IgD-negative memory B cell (primary cell): Measurements from ENCODE around the gene MAP3K14. TPM values are rescaled to one million over a fixed set of nuclear protein-coding genes. Genes with fewer than 3 reads are reported as not detected.

Experiments used
- H3K27ac Mint-ChIP-seq, 3 donors: one replicate each; pipeline ENCODE4 v1.8.0; 2020 to 2022; ENCODE audit warnings: mild to moderate bottlenecking in 3 of 3, mixed read lengths in 3 of 3, moderate library complexity in 1 of 3
- H3K27me3 Mint-ChIP-seq: one replicate; pipeline ENCODE4 v1.8.0; 2021; ENCODE audit warnings: mixed read lengths
- H3K36me3 Mint-ChIP-seq: one replicate; pipeline ENCODE4 v1.8.0; 2020; ENCODE audit warnings: mild to moderate bottlenecking, mixed read lengths
- H3K4me1 Mint-ChIP-seq, 3 donors: one replicate each; pipeline ENCODE4 v1.8.0; 2020 to 2022; ENCODE audit warnings: mixed read lengths in 3 of 3, mild to moderate bottlenecking in 1 of 3
- H3K4me3 Mint-ChIP-seq, 4 donors: one replicate each; pipeline ENCODE4 v1.8.0; 2020 to 2022; ENCODE audit warnings: mild to moderate bottlenecking in 4 of 4, mixed read lengths in 4 of 4, moderate library complexity in 3 of 4
- H3K9me3 Mint-ChIP-seq, 3 donors: one replicate each; pipeline ENCODE4 v1.8.0; 2020 to 2021; ENCODE audit warnings: mixed read lengths in 3 of 3, mild to moderate bottlenecking in 1 of 3
- polyA plus RNA-seq: library from polyadenylated mRNA; unstranded; fragments of 300-500 nt; fragmentation: Illumina TruSeq; gene quantifications from one replicate; pipeline ENCODE4 v1.2.3, GENCODE V29; 2021

MAP3K14 gene
- polyA plus RNA-seq, 1 donor from 2014 or later = 31.5 TPM

DNA sequence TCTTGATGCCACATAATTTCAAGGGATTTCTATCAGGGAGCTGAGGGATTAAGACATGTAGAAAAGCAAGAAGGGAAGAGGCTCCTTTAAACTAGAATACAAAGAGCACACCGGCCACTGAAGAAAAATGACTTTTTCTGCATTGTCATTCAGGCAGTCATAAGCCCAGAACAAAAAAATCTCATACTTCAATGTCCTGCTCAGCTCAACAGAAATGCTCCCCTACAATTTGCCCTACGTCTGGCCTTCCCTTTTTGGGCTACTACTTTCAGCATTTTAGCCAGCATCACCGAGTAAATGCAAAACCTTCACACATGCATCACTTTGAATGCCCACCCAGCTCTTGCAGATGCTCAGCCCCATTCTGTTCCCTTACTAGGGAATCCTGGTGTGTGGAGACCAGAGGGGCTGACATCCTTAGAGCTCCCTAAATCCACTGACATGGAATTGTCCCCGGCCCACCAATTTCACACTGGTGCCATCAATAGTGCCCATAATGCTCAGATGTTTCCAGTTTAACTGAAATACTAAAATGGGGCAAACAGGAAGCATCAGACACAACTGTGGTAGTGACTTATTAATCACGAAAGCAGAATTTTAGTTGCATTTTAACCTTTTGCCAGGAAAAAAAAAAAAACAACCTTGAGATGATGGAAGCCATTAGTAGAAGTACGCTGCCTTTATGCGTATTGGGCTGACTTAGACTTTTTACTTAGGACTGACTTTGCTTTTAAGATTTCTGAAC, 2.7 kb downstream of the MAP3K14 start:
- no peaks in the 10 kb centered on the region for H3K9me3 Mint-ChIP-seq
- H3K27ac Mint-ChIP-seq = peak overlapping the region; percentile 61 to 98 (median 89)
- H3K4me1 Mint-ChIP-seq = peaks cover 43 to 64% (median 54%) of the 10 kb centered on the region in 3 donors
- H3K36me3 Mint-ChIP-seq = peaks cover 4% of the 10 kb centered on the region
- no peaks in the 10 kb centered on the region for H3K27me3 Mint-ChIP-seq
- H3K4me3 Mint-ChIP-seq = peak overlapping the region; percentile 88 to 92 (median 90)

- Mint-ChIP-seq H3K27ac (peak overlapping the region; percentile 89 to 98 (median 93)), H3K4me3 (peak overlapping the region; percentile 61 to 92 (median 89)), H3K9me3 (no peaks in the 10 kb centered on the region), H3K4me1 (peaks cover 43 to 64% (median 58%) of the 10 kb centered on the region in 3 donors), H3K27me3 (no peaks in the 10 kb centered on the region), H3K36me3 (peaks cover 4% of the 10 kb centered on the region)
These were observed 3.4 kb downstream of the MAP3K14 start for GRCh38 chr17:45313421-45313771.

GRCh38 chr17:45312477-45313420, 4.1 kb downstream of the MAP3K14 start:
- Mint-ChIP-seq H3K4me1 (peaks cover 49 to 68% (median 64%) of the 10 kb centered on the region in 3 donors), H3K27ac (peak overlapping the region; percentile 89 to 93 (median 93)), H3K4me3 (peak overlapping the region; percentile 61 to 92 (median 84)), H3K27me3 (no peaks in the 10 kb centered on the region), H3K9me3 (no peaks in the 10 kb centered on the region), H3K36me3 (peaks cover 7% of the 10 kb centered on the region)

GRCh38 chr17:45311760-45312476, 4.9 kb downstream of the MAP3K14 start:
- no peaks in the 10 kb centered on the region for H3K27me3 Mint-ChIP-seq
- peak overlapping the region; percentile 61 to 92 (median 84) for H3K4me3 Mint-ChIP-seq
- H3K36me3 Mint-ChIP-seq = peaks cover 11% of the 10 kb centered on the region
- H3K4me1 Mint-ChIP-seq = peaks cover 51 to 70% (median 65%) of the 10 kb centered on the region in 3 donors
- no peaks in the 10 kb centered on the region for H3K9me3 Mint-ChIP-seq
- peak overlapping the region; percentile 89 to 93 (median 93) for H3K27ac Mint-ChIP-seq

GRCh38 chr17:45311401-45311759, 5.4 kb downstream of the MAP3K14 start:
- Mint-ChIP-seq H3K27ac (peak overlapping the region; percentile 86 to 93 (median 93)), H3K9me3 (no peaks in the 10 kb centered on the region), H3K4me1 (peaks cover 54 to 73% (median 68%) of the 10 kb centered on the region in 3 donors), H3K4me3 (peak overlapping the region in 3 of 4 donors; percentile 48 to 92 (median 59)), H3K27me3 (no peaks in the 10 kb centered on the region), H3K36me3 (peaks cover 11% of the 10 kb centered on the region)

GRCh38 chr17:45310380-45311324, 6.2 kb downstream of the MAP3K14 start:
- Mint-ChIP-seq H3K27me3 (no peaks in the 10 kb centered on the region), H3K27ac (peak overlapping the region; percentile 59 to 93 (median 86)), H3K9me3 (no peaks in the 10 kb centered on the region), H3K36me3 (peaks cover 11% of the 10 kb centered on the region), H3K4me3 (peak overlapping the region; percentile 16 to 92 (median 54)), H3K4me1 (peaks cover 61 to 76% (median 68%) of the 10 kb centered on the region in 3 donors)

DNA sequence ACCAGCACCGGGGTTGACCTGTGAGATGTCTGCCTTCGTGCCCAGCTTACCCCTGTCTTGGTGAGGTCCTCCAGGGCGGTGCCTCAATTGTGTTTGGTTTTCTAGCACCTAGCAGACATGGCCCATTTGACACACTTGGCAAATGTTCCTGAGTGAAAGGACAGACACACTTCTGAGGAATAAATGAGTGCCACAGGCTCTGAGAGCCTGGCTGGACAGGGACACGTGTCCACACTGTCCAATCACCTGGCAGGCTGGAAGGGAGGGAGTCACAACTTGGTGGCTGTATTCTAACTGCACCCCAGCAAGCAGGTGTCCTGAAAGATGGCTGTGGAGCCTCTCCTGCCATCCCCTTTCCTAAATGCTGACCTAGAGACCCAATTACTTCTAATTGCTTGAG, 7.4 kb downstream of the MAP3K14 start:
- Mint-ChIP-seq H3K36me3 (peaks cover 9% of the 10 kb centered on the region), H3K4me3 (peak overlapping the region in 3 of 4 donors; percentile 46 to 88 (median 83)), H3K27me3 (no peaks in the 10 kb centered on the region), H3K9me3 (no peaks in the 10 kb centered on the region), H3K27ac (peak overlapping the region; percentile 59 to 80 (median 63)), H3K4me1 (peaks cover 59 to 74% (median 67%) of the 10 kb centered on the region in 3 donors)

- Mint-ChIP-seq H3K4me1 (peaks cover 57 to 75% (median 68%) of the 10 kb centered on the region in 3 donors), H3K9me3 (no peaks in the 10 kb centered on the region), H3K27me3 (no peaks in the 10 kb centered on the region), H3K36me3 (peaks cover 10% of the 10 kb centered on the region), H3K27ac (peak overlapping the region; percentile 59 to 80 (median 63)), H3K4me3 (peak overlapping the region in 3 of 4 donors; percentile 28 to 88 (median 46))
These were observed 8.0 kb downstream of the MAP3K14 start for GRCh38 chr17:45308840-45309239.

GRCh38 chr17:45308016-45308365, 8.8 kb downstream of the MAP3K14 start:
- H3K27me3 Mint-ChIP-seq = no peaks in the 10 kb centered on the region
- peak overlapping the region; percentile 75 to 92 (median 84) for H3K4me3 Mint-ChIP-seq
- H3K4me1 Mint-ChIP-seq = peaks cover 51 to 74% (median 67%) of the 10 kb centered on the region in 3 donors
- H3K27ac Mint-ChIP-seq = peak overlapping the region; percentile 89 to 98 (median 91)
- no peaks in the 10 kb centered on the region for H3K9me3 Mint-ChIP-seq
- H3K36me3 Mint-ChIP-seq = peaks cover 10% of the 10 kb centered on the region

- Mint-ChIP-seq H3K9me3 (no peaks in the 10 kb centered on the region), H3K36me3 (peaks cover 10% of the 10 kb centered on the region), H3K27me3 (no peaks in the 10 kb centered on the region), H3K4me3 (peak overlapping the region; percentile 75 to 92 (median 84)), H3K4me1 (peaks cover 52 to 74% (median 70%) of the 10 kb centered on the region in 3 donors), H3K27ac (peak overlapping the region; percentile 89 to 98 (median 91))
These were observed 9.4 kb downstream of the MAP3K14 start for GRCh38 chr17:45307290-45308015.

DNA sequence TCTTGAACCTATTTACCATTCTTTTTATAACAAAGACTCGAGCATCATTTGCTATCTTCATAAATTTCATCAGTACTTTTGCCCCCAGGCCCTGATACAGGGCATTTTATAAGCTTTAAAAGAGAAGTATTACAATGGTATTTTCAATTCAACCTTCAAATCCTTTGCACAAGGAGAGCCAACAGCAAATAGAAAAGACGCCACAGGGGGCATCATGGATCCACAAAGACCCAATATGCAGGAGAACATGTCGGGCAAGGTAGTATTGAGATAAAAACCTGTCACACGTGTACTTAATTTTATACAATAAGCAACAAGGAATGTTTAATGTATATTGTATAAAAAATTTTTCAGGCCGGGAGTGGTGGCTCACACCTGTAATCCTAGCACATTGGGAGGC, 10.2 kb downstream of the MAP3K14 start:
- H3K4me3 Mint-ChIP-seq = peak overlapping the region in 1 of 4 donors; percentile 45

DNA sequence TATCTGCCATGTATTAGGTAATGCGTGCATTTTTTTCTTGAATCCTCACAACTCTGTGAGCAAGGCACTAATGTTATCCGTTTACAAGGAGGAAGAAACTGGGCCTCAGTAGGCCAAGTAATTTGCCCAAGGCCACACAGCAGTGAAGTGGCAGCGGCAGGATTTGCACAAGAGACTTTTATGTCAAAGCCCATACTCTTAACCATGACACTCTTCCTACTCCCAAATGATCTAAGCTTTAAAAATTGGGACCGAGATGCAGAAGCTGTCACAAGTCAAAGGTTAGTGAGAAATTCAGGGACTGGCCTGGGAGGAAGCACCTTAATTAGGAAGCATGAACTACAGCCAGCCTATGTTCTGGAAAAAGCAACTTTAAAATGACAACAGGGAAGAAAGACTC, 10.7 kb downstream of the MAP3K14 start:
- peaks cover 8% of the 10 kb centered on the region for H3K36me3 Mint-ChIP-seq
- H3K9me3 Mint-ChIP-seq = no peaks in the 10 kb centered on the region
- H3K27ac Mint-ChIP-seq = peak overlapping the region; percentile 25 to 62 (median 39)
- H3K4me1 Mint-ChIP-seq = peaks cover 51 to 70% (median 66%) of the 10 kb centered on the region in 3 donors
- no peaks in the 10 kb centered on the region for H3K27me3 Mint-ChIP-seq
- H3K4me3 Mint-ChIP-seq = peak overlapping the region in 2 of 4 donors; percentile 23 to 31

More for the DNA sequence above, 10.2 kb downstream of the MAP3K14 start:
- peaks cover 51 to 71% (median 68%) of the 10 kb centered on the region in 3 donors for H3K4me1 Mint-ChIP-seq
- H3K27ac Mint-ChIP-seq = peak overlapping the region in 2 of 3 donors; percentile 25 to 62
- H3K36me3 Mint-ChIP-seq = peaks cover 8% of the 10 kb centered on the region
- no peaks in the 10 kb centered on the region for H3K27me3 Mint-ChIP-seq
- H3K9me3 Mint-ChIP-seq = no peaks in the 10 kb centered on the region

- H3K4me3 Mint-ChIP-seq = peak overlapping the region in 1 of 4 donors; percentile 31
These were observed 11.2 kb downstream of the MAP3K14 start for GRCh38 chr17:45305530-45306087.

More at GRCh38 chr17:45305530-45306087, 11.2 kb downstream of the MAP3K14 start:
- H3K27me3 Mint-ChIP-seq = no peaks in the 10 kb centered on the region
- H3K36me3 Mint-ChIP-seq = peaks cover 8% of the 10 kb centered on the region
- peaks cover 48 to 68% (median 65%) of the 10 kb centered on the region in 3 donors for H3K4me1 Mint-ChIP-seq
- no peaks in the 10 kb centered on the region for H3K9me3 Mint-ChIP-seq
- peak overlapping the region in 1 of 3 donors; percentile 62 for H3K27ac Mint-ChIP-seq
